Urothelium cell line (cell line): ENCODE measurements around the gene B3GNT7.
"Not testable (repeated sequence)": the region's sequence is repeated elsewhere in the genome, so short reads cannot be mapped to it uniquely, and the experiment has no call there.

ENCODE experiments used
- DNase-seq: peaks from one replicate; pipeline ENCODE4 v3.0.0; 2011; ENCODE audit warnings: low spot score, mixed read lengths
- FAIRE-seq: peaks from 2 replicates; lab custom pipeline; 2011; peaks lifted over from hg19 to GRCh38; lab: Jason Lieb, UNC

Gene B3GNT7

DNA sequence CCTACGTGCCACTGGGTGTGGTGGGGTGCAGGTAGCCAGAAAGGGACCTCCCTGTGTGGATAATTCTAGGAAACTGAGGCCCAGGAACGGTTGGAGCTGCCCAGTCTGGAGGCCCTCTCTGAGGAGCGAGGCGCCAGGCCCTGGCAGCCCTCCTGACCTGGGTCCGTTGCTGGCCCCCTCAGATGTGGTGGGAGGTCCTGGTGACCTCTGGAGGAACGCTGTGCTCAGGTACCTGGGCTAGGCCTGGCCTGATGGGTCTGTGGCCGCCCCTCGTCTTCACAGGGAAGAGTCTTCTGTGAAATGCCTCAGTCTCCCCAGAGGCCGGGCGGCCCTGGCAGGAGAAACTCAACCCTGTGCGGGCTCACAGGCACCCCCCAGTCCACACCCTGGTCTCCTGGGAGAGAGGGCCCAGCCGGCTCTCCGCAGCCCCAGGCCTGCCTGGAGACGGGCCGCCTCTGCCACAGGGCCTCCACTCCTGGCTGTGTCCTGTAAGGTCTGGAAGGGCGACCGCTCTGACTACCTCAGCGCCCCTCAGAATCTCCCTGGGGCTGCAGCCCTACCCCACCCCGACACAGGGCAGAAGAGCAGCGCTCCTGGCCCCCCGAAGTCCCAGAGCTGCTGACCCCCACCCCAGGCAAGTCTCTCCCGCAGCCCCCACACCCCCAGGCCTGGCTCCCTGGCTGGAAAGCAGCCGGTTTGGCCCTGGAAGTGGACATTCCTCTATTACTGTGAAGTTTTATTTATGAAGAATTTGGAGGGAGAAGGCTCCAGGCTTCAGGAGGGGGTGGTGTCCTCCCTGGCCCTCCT, 3.7 kb downstream of the B3GNT7 start:
- FAIRE-seq (no peak), DNase-seq (no peak)

DNA sequence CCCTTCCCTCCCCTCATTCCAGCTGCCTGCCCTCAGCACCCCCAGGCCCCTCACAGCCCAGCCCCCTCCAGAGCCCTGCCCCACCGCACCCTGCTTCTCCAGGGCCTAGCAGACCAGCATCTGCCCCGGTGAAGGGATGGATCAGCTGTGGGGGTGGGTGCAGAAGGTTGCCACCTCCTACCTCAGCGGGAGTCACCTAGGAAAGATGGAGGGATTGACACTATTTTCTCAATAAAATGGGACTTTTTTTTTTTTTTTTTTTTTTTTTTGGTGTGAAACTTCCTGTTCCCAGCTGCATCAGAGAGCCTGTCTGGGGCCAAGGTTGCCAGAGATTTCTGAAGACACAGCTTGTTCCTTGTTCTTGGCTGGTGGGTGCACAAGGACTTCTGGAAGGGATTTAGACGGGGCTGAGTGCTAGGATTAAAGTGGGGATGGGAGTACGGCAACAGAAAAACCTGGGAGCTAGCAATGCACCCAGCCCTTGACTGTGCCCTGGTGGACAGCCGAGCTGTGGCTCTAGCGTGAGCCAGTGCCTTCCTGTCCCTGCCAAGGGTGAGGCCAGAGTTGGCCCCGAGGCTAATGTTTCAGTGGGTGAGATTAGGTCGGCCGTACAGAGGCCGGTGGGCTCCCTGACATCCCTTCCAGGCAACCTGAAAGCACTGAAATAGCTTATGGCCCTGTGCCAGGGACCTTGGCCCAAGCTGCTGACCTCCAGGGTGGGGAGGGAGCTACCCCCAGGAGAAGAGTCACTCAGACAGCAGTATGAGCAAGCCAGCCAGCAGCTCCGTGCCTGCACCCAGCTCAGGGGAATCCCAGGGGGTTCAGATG, 4.6 kb downstream of the B3GNT7 start:
- DNase-seq (peak; percentile 46), FAIRE-seq (no peak)

DNA sequence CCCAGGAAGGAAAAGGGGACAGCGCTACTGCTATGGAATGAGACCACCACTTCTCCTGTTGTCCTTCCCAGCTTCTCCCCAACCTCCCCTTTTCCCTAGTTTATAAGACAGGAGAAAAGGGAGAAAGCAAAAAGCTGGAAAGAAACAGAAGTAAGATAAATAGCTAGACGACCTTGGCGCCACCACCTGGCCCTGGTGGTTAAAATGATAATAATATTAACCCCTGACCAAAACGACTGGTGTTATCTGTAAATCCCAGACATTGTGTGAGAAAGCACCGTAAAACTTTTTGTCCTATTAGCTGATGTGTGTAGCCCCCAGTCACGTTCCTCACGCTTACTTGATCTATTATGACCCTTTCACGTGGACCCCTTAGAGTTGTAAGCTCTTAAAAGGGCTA, 5.2 kb downstream of the B3GNT7 start:
- not testable (repeated sequence) for FAIRE-seq, DNase-seq

DNA sequence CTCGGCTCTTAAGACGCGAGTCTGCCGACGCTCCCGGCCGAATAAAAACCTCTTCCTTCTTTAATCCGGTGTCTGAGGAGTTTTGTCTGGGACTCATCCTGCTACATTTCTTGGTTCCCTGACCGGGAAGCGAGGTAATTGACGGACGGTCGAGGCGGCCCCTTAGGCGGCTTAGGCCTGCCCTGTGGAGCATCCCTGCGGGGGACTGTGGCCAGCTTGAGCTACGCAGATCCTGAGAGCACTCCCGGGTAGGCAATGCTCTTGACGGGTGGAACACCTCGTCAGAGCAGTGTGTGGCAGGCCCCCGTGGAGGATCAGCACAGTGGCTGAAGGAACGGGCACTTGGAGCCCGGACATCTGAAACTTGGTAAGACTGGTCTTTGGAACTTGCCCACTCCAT, 5.6 kb downstream of the B3GNT7 start:
- not testable (repeated sequence) for DNase-seq, FAIRE-seq

DNA sequence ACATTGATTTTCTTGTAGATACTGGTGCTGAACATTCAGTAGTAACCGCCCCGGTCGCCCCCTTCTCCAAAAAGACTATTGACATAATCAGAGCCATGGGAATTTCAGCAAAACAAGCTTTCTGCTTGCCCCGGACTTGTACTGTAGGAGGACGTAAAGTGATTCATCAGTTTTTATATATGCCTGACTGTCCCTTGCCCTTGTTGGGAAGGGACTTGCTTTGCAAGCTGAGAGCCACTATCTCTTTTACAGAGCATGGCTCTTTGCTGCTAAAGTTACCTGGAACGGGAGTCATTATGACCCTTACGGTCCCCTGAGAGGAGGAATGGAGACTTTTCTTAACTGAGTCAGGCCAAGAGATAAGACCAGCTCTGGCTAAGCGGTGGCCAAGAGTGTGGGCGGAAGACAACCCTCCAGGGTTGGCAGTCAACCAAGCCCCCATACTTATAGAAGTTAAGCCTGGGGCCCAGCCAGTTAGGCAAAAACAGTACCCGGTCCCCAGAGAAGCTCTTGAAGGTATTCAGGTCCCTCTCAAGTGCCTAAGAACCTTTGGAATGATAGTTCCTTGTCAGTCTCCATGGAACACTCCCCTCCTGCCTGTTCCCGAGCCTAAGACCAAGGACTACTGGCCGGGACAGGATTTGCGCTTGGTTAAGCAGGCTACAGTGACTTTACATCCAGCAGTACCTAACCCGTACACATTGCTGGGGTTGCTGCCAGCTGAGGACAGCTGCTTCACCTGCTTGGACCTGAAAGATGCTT, 8.1 kb downstream of the B3GNT7 start:
- not testable (repeated sequence) for DNase-seq, FAIRE-seq

DNA sequence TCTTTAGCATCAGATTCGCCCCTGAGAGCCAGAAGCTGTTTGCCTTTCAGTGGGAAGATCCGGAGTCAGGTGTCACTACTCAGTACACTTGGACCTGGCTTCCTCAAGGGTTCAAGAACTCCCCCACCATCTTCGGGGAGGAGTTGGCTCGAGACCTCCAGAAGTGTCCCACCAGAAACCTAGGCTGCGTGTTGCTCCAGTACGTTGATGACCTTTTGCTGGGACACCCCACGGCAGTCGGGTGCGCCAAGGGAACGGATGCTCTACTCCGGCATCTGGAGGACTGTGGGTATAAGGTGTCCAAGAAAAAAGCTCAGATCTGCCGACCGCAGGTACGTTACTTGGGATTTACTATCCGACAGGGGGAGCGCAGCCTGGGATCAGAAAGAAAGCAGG, 8.7 kb downstream of the B3GNT7 start:
- DNase-seq, FAIRE-seq: not testable (repeated sequence)

DNA sequence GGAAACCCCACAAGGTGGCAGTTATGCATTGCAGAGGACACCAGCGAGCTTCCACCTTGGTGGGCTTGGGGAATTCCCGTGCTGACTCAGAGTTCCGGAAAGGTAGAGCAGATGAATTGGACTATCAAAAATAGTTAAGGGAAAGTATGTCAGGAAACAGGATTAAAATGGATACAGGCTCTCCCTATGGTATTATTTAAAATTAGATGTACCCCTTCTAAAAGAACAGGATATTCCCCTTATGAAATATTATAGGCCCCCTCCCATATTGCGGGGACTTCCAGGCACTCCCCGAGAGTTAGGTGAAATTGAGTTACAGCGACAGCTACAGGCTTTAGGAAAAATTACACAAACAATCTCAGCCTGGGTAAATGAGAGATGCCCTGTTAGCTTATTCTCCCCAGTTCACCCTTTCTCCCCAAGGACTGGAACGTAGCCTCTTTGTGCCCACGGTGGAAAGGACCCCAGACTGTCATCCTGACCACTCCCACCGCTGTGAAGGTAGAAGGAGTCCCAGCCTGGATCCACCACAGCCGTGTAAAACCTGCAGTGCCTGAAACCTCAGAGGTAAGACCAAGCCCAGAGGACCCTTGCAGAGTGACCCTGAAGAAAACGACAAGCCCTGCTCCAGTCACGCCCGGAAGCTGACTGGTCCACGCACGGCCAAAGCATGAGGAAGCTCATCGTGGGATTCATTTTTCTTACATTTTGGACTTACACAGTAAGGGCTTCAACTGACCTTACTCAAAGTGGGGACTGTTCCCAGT, 10.3 kb downstream of the B3GNT7 start:
- FAIRE-seq, DNase-seq: not testable (repeated sequence)

DNA sequence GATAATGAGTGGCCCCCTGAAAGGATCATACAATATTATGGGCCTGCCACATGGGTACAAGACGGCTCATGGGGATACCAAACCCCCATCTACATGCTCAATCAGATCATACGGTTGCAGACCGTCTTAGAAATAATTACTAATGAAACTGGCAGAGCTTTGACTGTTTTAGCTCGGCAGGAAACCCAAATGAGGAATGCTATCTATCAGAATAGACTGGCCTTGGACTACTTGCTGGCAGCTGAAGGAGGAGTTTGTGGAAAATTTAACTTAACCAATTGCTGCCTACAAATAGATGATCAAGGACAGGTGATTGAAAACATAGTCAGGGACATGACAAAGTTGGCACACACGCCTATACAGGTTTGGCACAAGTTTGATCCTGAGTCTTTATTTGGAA, 12.2 kb downstream of the B3GNT7 start:
- FAIRE-seq, DNase-seq: not testable (repeated sequence)

DNA sequence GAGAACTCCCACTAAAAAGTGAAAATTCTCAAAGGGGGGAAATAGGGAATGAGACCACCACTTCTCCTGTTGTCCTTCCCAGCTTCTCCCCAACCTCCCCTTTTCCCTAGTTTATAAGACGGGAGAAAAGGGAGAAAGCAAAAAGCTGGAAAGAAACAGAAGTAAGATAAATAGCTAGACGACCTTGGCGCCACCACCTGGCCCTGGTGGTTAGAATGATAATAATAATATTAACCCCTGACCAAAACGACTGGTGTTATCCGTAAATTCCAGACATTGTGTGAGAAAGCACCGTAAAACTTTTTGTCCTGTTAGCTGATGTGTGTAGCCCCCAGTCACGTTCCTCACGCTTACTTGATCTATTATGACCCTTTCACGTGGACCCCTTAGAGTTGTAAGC, 12.8 kb downstream of the B3GNT7 start:
- FAIRE-seq, DNase-seq: not testable (repeated sequence)

DNA sequence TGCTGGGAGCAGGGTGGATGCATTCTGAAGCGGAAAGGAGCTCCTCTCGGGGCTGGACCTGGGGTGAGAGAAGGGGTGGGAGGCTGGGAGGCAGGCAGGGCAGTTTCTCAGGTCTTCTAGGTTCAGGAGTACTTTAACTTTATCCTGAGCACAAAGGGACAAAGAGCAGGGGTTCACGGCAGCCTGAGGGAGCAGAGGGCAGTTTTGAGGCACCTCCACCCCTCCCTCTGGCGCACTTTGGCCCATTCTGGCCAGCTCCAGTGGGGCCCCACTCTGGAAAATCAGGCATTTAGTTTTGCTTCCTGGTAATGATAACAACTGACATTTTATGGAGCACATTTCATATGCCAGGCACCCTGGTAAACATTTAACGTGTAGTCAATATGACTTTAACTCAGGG, 14.3 kb downstream of the B3GNT7 start:
- DNase-seq, result no peak
- no peak for FAIRE-seq

DNA sequence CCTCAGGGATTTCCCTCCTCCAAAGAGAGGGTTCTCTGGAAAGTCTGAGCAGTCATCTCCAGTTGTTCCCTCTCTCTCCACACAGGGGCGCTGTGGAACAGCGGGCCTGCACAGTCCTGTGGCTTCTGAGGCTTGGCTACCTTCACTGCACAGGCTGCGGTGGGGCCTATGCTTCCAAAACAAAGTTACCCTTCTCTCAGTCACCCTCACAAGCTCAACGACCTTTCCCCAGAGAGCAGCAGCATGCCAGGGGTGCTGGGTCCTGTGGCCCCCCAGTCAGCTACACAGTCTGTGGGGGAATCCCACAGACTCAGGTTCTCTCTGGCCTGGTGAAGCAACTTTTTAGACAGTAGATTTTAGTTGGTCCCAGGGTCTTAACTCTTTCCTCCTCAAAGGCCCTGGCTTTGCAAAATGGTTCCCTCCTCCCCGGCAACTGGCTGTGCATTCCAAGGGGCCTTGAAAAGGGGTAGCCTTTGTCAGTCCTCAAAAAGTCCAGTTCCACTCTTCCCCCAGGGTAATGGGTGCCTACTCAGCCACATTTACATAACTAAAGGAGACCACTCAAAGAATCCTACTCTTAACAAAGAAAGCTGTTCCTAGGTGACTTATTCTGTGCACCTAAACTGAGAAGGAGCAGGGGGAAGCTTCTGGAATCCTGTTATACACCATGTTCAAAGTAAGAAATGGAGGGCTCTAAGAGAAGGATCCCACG, 14.9 kb downstream of the B3GNT7 start:
- DNase-seq (no peak), FAIRE-seq (no peak)

DNA sequence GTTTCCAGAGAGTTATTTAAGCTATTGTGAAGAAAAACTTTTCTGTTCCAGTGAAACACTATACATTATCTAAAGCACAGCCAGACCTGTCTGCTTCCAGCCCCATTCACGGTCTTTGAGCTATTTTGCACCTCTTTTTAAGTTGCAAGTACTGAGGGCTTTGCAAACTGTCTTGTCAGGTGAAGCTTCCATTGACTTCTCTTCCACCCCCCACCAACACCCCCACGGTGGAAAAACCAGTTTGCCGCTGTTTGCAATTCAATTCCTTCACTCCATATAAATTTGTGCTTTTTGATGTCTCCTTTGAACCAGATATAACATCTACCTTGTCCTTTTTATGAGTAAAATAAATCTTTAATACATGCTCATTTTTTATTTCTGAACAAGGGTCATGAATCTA, 15.7 kb downstream of the B3GNT7 start:
- FAIRE-seq, result no peak
- no peak for DNase-seq

DNA sequence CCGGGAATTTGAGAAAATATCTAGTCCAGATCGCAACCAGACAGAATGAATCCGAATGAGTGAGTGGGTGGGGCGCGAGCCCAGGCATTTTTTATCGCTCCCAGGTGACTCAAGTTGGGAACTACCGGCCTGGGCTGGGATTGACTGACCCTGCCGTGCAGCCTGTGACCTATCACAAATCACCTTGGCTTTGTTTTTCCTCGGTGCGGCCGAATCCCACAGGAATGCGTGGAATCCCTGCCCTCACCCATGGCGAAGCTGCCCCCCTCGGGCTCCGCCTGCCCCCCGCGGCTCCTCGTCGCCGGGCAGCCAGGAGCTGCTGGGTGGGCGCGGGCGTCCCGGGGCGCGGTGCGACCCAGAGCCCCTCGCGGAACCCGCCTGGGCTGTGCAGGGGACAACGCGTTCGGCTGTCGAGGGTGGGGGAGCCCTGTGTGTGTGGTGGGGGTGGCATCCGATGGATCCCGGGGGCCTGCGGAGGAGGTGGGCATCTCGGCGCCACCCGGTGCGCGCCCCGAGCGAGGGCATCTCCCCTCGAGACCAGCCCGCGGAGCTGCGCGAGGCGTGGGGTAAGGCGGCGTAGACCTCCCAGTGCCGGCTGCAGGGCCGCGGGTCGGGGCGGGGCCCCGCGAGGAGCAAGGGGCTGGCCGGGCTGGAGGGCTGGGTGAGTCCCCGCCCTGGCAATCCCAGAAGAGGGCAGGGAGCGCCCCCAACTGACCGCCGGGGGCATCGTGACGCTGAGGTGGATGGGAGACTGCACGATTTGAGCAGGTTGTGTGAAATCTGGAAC, 16.5 kb downstream of the B3GNT7 start:
- DNase-seq (peak; percentile 90), FAIRE-seq (peak; percentile 42)

DNA sequence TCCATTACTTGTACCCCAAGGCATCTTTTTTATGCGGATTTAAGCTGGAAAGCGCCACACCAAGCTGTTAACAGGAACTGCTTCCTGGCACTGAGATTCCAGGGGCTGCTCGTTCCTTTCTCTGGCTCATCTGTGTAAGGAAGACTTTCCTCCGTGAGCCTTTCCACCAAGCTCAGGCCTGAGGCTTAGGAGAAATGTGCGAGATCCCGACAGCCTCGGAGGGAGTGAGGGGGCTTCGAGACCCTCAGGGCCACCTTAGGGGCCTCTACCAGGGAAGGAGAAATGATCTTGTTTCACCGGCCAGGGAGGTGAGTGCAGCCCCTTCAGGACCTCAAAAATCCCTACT, 17.1 kb downstream of the B3GNT7 start:
- DNase-seq (no peak), FAIRE-seq (no peak)

DNA sequence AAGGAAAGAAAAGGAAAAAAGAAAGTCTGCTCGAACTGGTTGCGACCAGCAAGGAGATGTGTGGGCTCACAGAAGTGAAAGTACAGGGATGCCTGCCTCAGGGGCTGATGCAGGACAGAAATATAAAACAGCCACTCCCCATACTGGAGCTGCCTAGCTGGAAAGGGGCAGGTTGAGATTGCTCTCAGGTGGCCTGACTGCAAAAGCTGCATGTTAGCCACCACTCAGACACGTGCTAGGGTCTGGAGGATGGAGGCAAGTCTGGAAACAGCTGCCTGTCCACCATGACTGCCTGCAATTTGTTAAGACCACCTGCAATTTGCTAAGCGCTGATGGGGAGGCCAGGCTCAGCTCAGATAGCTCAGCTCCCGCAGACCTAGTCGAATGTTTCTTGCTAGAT, 17.9 kb downstream of the B3GNT7 start:
- DNase-seq (no peak), FAIRE-seq (no peak)

DNA sequence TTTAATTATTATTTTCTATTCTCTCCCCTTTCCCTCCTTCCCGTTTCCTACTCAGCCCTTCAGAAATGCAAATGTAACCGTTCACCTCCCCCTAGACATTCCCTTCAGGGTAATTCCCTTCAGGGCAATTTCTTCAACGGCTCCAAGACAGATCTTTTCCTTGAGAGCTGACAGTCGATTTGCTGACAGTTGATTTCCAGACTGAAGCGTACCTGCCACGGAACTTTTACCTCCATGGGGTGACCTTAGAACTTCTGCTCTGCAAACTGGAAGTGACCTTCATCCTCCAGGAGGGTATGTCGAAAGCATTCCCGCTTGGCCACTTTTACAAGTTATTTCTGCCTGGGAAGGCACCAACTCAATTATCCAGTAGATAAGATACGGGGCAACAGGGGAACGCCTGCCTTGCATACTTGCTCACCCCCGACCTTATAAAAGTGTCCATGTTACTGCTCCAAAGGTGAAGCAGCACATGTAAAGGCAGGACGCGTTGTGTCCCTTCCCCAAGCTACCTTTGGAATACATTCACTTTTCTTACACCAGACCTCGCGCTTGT, 18.5 kb downstream of the B3GNT7 start:
- DNase-seq (no peak), FAIRE-seq (no peak)

DNA sequence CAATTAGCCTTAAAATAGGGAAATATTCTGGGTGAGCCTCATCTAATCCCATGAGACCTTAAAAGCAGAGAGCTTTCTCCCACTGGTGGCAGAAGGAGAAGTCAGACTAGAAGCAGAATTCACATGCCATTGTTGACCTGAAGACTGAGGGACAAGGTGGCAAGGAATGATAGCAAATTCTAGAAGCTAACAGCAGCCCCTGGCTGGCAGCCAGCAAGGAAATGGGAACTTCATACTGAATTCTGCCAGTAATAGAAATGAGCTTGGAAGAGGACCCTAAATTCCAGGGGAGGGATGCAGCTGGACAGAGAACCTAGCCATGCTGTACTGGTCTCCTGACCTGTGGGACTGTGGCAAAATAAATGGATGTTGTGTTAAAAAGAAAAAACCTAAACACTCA, 19.5 kb downstream of the B3GNT7 start:
- no peak for FAIRE-seq
- no peak for DNase-seq

DNA sequence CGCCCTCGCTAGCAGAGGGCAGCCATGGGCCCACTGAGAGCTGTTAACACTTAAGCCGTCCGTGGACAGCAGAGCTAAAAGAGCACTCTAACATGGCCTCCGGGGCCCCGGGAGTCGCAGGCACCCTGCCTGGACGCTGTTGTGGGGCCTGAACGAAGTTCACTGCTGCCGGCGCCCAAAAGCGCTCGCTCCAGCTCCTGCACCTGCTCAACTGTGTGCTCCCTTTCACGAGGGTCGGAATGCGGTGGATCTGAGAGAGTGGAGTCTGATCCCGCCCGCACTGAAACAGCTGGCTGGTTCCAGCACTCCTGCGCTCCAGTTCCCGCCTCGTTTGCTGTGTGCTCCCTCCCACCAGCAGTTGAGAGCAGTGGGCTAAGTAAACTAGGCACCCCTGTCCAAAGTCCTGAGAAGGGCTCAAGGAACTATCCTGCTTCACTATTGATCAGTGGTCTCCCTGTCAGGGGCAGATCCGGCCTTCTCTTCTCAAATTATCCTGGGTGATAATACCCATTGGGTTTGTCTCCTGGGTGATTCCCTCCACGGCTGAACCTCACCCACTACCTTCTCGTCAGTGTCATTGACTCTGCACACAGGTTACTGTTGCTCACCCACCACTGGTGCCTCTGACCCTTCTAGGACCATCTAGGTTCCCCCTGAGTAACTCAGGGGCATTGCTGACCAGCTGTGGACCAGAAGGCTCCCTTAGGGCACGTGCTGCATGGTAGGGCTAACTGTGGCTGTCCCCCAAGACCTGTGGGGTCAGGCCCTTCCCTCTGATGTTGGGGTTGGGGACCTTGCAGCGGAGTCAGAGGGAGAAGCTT, 23.5 kb downstream of the B3GNT7 start:
- FAIRE-seq (no peak), DNase-seq (no peak)
